Erythroblast (primary cell): Measurements from ENCODE around the gene SRSF4.

Experiments
- GATA1 ChIP-seq: IDR thresholded peaks from 2 replicates; pipeline ENCODE4 v1.6.1; 2011; ENCODE audit warnings: low read depth, mild to moderate bottlenecking, control low read depth, low read length, moderate library complexity
- POLR2A ChIP-seq: IDR thresholded peaks from 2 replicates; pipeline ENCODE4 v1.6.1; 2011; ENCODE audit warnings: mild to moderate bottlenecking, low read length

- TF ChIP-seq POLR2A (no peak), GATA1 (no peak)
These were observed 27.5 kb upstream of the SRSF4 start for GRCh38 chr1:29209173-29209572.
